ENCODE measurements around the gene SEC22A.

DNA sequence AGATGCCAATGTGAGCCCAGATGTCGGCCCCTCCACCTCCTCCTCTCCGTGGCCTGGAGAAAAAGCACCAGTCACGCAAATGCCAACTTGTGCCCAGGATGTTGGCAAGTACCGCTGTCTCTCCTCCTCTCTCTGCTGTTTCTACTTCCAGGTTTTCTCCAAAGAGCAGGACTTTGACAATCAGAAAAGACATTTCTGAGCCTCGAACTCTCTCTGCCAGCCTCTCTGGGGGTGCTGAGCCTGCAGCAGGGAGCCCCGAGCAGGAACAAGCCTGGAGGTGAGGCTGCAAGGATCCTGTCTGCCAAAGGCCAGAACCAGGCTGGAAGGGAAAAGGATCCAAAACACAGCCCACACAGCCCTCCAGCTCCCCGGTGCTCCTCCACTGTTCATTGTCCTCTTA lies 89.7 kb downstream of the SEC22A start:
- TF ChIP-seq TAF1 (IDR thresholded peaks at IDR 0.05; ENCODE audit: borderline replicate concordance, insufficient read depth, low read length) (no peak), POLR2AphosphoS5 (IDR thresholded peaks at IDR 0.05; ENCODE audit: low read depth, low read length) (no peak), SIN3A (IDR thresholded peaks at IDR 0.05; ENCODE audit: borderline replicate concordance, insufficient read depth, low read length) (no peak)
- TF ChIP-seq, protein P1, sequence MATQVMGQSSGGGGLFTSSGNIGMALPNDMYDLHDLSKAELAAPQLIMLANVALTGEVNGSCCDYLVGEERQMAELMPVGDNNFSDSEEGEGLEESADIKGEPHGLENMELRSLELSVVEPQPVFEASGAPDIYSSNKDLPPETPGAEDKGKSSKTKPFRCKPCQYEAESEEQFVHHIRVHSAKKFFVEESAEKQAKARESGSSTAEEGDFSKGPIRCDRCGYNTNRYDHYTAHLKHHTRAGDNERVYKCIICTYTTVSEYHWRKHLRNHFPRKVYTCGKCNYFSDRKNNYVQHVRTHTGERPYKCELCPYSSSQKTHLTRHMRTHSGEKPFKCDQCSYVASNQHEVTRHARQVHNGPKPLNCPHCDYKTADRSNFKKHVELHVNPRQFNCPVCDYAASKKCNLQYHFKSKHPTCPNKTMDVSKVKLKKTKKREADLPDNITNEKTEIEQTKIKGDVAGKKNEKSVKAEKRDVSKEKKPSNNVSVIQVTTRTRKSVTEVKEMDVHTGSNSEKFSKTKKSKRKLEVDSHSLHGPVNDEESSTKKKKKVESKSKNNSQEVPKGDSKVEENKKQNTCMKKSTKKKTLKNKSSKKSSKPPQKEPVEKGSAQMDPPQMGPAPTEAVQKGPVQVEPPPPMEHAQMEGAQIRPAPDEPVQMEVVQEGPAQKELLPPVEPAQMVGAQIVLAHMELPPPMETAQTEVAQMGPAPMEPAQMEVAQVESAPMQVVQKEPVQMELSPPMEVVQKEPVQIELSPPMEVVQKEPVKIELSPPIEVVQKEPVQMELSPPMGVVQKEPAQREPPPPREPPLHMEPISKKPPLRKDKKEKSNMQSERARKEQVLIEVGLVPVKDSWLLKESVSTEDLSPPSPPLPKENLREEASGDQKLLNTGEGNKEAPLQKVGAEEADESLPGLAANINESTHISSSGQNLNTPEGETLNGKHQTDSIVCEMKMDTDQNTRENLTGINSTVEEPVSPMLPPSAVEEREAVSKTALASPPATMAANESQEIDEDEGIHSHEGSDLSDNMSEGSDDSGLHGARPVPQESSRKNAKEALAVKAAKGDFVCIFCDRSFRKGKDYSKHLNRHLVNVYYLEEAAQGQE (IDR thresholded peaks at IDR 0.05; ENCODE audit: insufficient read depth in 1 of 2, low read depth in 2 of 2, low read length in 2 of 2) = no peak

Measured in PFSK-1 (cell line).